ENCODE measurements around the gene FOXN4.

- TF ChIP-seq REST (IDR thresholded peaks at IDR 0.05; ENCODE audit: low read depth) (no peak), EZH2phosphoT487 (IDR thresholded peaks at IDR 0.05; ENCODE audit: borderline replicate concordance) (no peak), POLR2AphosphoS5 (IDR thresholded peaks at IDR 0.05; ENCODE audit: low read depth, low read length) (no peak), SP1 (IDR thresholded peaks at IDR 0.05; ENCODE audit: low read depth) (no peak), ZNF274 (IDR thresholded peaks at IDR 0.05; ENCODE audit: low read depth, low read length) (no peak)
These were observed 31.7 kb downstream of the FOXN4 start for GRCh38 chr12:109277255-109277898.

All from HCT116 (cell line).